GM10248 (cell line): Measurements from ENCODE around the gene VBP1.
"Not testable (repeated sequence)": the region's sequence is repeated elsewhere in the genome, so short reads cannot be mapped to it uniquely, and the experiment has no call there.

Experiments
- CTCF ChIA-PET: fragments of 300-600 bp; sonication (Branson Sonifier 250); formaldehyde crosslinking; extraction: SDS; loops from one replicate; lab custom pipeline; 2021; ENCODE audit warnings: antibody characterized with exemption; lab: Yijun Ruan, JAX
- POLR2A ChIA-PET: fragments of 350-650 bp; sonication (Branson Sonifier 250); formaldehyde crosslinking; extraction: SDS; loops from one replicate; lab custom pipeline; 2020; ENCODE audit warnings: antibody characterized with exemption; lab: Yijun Ruan, JAX
- DNase-seq: peaks from one replicate; pipeline ENCODE4 v3.0.0; 2012; ENCODE audit errors: extremely low spot score
- CTCF ChIP-seq: IDR thresholded peaks from 2 replicates; pipeline ENCODE4 v1.5.1; 2012; ENCODE audit warnings: mild to moderate bottlenecking, low read depth; ENCODE audit errors: extremely low read depth, missing control alignments, control extremely low read depth

The VBP1 gene

GRCh38 chrX:155259752-155260151 is 43.5 kb downstream of the VBP1 start:
- TF ChIP-seq CTCF: no peak
- POLR2A ChIA-PET: no interaction called here
- CTCF ChIA-PET: interaction anchor here (2.4 kb wide), 1 partner anchor 43 kb away, joined by 6 read pairs; the partner anchor contains the start of gene VBP1
- no peak for DNase-seq

DNA sequence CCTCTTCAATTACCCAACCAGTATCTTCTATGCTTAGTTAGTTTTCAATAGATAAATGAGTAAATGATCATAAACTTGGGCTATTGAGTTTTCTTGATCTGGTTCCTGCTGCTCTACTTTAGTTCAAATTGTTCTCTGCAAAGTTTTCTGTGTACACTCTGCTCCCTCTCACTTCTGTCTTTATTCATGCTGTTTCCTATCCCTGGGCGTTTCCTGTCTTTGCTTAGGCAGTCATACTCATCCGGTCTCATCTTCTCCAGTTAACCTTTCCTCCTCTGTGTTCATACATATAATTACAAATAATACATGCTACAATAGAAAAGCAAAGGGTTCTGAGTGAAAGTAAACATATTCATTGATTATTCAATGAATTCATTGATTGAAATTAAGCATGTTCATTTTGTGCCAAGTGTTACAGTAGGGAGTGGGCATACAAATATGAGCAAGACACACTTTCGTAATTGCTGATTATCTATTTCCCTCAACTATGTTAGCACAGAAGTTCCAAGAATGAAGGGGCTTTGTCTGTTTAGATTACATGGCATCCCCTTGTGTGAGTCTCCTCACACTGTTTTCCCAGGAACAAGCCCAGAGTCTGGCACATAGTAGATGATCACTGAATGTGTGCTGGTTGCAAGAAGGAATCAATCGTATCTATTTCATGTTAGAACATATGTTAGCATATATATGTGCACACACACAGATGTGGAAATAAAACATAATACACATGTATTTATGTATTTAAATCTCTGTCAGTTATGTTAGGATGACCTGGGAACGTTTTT is 46.9 kb downstream of the VBP1 start:
- ChIA-PET POLR2A (no interaction called here), CTCF (no interaction called here)
- no peak for DNase-seq
- TF ChIP-seq CTCF: no peak

DNA sequence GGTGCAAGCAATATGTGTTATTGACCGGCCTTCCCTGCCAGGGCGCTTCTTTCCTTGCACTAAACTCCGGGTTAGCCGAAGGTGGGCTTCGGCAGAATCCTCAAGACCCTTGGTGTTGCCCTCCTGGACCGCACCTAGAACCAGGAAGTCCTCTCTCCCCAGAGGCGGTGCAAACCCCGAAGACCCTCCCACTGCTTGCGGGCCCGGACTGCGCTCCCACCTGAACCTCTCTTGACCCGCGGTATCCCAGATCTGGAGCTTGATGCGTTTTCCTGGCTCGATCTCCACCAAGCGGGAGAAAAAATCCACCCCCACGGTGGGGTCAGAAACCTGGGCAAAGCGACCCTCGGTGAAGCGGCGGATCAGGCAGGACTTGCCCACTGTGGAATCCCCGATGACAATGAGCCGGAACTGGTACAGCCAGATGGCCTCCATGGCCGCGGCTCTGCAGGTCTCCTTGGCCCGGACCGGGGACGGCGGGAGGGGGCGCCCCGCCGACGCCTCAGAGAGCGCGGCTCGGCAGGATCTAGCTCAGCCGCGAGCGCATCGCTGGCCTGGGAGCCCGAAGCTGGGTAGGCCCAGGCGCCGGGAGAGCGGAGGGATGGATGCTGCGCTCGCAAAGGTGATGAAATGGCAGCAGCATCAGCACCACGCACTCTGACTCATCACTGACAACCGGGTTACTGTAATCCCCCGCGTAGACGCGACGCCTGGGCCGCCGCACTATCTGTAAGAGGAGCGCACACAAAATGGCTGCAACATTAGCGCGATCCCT is 47.8 kb downstream of the VBP1 start, which contains the start of gene RAB39B:
TSS of gene RAB39B (minus strand) at position 638 of the 775 bp plus-strand sequence. CDS start at position 435, 203 bp downstream.
- TF ChIP-seq CTCF: peak; percentile 27
- POLR2A ChIA-PET: no interaction called here
- CTCF ChIA-PET: no interaction called here
- peak; percentile 67 for DNase-seq

- TF ChIP-seq CTCF: no peak
- DNase-seq: no peak
- POLR2A ChIA-PET: no interaction called here
- CTCF ChIA-PET: no interaction called here
These were observed 50.2 kb downstream of the VBP1 start for GRCh38 chrX:155266439-155266838.

DNA sequence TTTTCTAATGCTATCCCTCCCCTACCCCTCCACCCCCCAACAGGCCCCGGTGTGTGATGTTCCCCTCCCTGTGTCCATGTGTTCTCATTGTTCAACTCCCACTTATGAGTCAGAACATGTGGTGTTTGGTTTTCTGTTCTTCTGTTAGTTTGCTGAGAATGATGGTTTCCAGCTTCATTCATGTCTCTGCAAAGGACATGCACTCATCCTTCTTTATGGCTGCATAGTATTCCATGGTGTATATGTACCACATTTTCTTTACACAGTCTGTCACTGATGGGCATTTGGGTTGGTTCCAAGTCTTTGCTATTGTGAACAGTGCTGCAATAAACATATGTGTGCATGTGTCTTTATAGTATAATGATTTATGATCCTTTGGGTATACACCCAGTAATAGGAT is 51.7 kb downstream of the VBP1 start:
- CTCF ChIA-PET, POLR2A ChIA-PET, DNase-seq: not testable (repeated sequence)

GRCh38 chrX:155270969-155271368 is 54.7 kb downstream of the VBP1 start:
- no peak for TF ChIP-seq CTCF
- CTCF ChIA-PET: no interaction called here
- no peak for DNase-seq
- POLR2A ChIA-PET: no interaction called here

DNA sequence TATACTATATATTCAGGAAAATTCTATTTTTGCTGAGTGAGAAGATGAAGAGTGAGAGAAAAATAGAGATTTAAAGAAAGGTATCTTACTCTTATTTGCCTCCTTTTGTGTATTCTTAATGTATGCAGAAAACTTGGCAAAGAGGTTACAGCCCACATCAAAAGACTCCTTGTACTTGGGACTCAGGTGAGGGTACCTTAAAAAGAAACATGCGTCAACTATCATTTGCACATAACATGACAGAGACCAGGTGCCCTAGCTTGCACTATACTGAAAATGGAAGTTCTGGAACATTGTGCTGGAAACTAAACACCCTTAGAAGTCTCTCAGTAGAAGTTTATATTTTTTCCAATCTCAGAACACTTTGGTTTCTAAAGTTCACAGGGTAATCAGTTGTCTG is 63.6 kb downstream of the VBP1 start:
- no peak for DNase-seq
- ChIA-PET POLR2A (no interaction called here), CTCF (no interaction called here)
- no peak for TF ChIP-seq CTCF
